Measurements from ENCODE around the gene RBM10. TPM values are rescaled to one million over a fixed set of nuclear protein-coding genes. Genes with fewer than 3 reads are reported as not detected.
A peak's percentile ranks its signal among the peaks of the same experiment; 100 is the strongest.

RBM10 gene
- total RNA-seq, 2 donors from 2014 or later: 71.6 to 82.4 TPM

- ATAC-seq (replicated peaks in 1 of 2): no peak
- H3K4me1 Mint-ChIP-seq (ENCODE audit: low read depth): peaks cover 12% of the 10 kb centered on the region
- H3K9me3 Mint-ChIP-seq: no peaks in the 10 kb centered on the region
- H3K36me3 Mint-ChIP-seq (ENCODE audit: insufficient read depth in 2 of 2): peaks cover 6 to 7% of the 10 kb centered on the region in 2 donors
- H3K27ac Mint-ChIP-seq: no peak overlapping the region
- DNase-seq: no peak
- H3K4me3 Mint-ChIP-seq: no peak overlapping the region
- peaks cover 25% of the 10 kb centered on the region for H3K27me3 Mint-ChIP-seq (ENCODE audit: low read depth)
Measured at GRCh38 chrX:47138171-47138570, 6.8 kb upstream of the RBM10 start.

- peaks cover 24% of the 10 kb centered on the region for H3K4me1 Mint-ChIP-seq (ENCODE audit: low read depth)
- peak; percentile 38 to 42 for DNase-seq
- no peak for ATAC-seq (replicated peaks in 1 of 2)
- H3K27ac Mint-ChIP-seq: peak overlapping the region; percentile 97
- no peaks in the 10 kb centered on the region for H3K9me3 Mint-ChIP-seq
- H3K36me3 Mint-ChIP-seq (ENCODE audit: insufficient read depth in 2 of 2): peaks cover 15 to 22% of the 10 kb centered on the region in 2 donors
- H3K27me3 Mint-ChIP-seq (ENCODE audit: low read depth): peaks cover 23% of the 10 kb centered on the region
- H3K4me3 Mint-ChIP-seq: peak overlapping the region; percentile 96 to 100
Measured at GRCh38 chrX:47143894-47144625, 961 bp upstream of the RBM10 start.

GRCh38 chrX:47145395-47146120 is 537 bp downstream of the RBM10 start:
- H3K36me3 Mint-ChIP-seq (ENCODE audit: insufficient read depth in 2 of 2): peaks cover 14 to 26% of the 10 kb centered on the region in 2 donors
- peaks cover 31% of the 10 kb centered on the region for H3K4me1 Mint-ChIP-seq (ENCODE audit: low read depth)
- peak overlapping the region; percentile 96 to 100 for H3K4me3 Mint-ChIP-seq
- peaks cover 13% of the 10 kb centered on the region for H3K27me3 Mint-ChIP-seq (ENCODE audit: low read depth)
- DNase-seq (no peak), ATAC-seq (replicated peaks in 1 of 2) (peak; percentile 16 to 17)
- H3K27ac Mint-ChIP-seq: peak overlapping the region; percentile 97
- no peaks in the 10 kb centered on the region for H3K9me3 Mint-ChIP-seq

GRCh38 chrX:47146121-47146935 is 1.3 kb downstream of the RBM10 start:
- Mint-ChIP-seq H3K27me3 (ENCODE audit: low read depth) (peaks cover 8% of the 10 kb centered on the region), H3K9me3 (no peaks in the 10 kb centered on the region), H3K4me3 (peak overlapping the region; percentile 96 to 100), H3K4me1 (ENCODE audit: low read depth) (peaks cover 39% of the 10 kb centered on the region), H3K27ac (peak overlapping the region; percentile 97), H3K36me3 (ENCODE audit: insufficient read depth in 2 of 2) (peaks cover 12 to 28% of the 10 kb centered on the region in 2 donors)
- no peak for DNase-seq
- no peak for ATAC-seq (replicated peaks in 1 of 2)

GRCh38 chrX:47146936-47147859 is 2.2 kb downstream of the RBM10 start:
- H3K27me3 Mint-ChIP-seq (ENCODE audit: low read depth): peaks cover 3% of the 10 kb centered on the region
- H3K27ac Mint-ChIP-seq: peak overlapping the region; percentile 93
- peaks cover 39% of the 10 kb centered on the region for H3K4me1 Mint-ChIP-seq (ENCODE audit: low read depth)
- peaks cover 10 to 24% of the 10 kb centered on the region in 2 donors for H3K36me3 Mint-ChIP-seq (ENCODE audit: insufficient read depth in 2 of 2)
- ATAC-seq (replicated peaks in 1 of 2): no peak
- no peaks in the 10 kb centered on the region for H3K9me3 Mint-ChIP-seq
- H3K4me3 Mint-ChIP-seq: peak overlapping the region; percentile 96 to 100
- DNase-seq: no peak

GRCh38 chrX:47148946-47149345 is 3.9 kb downstream of the RBM10 start:
- Mint-ChIP-seq H3K27ac (peak overlapping the region; percentile 57), H3K4me3 (peak overlapping the region; percentile 22 to 34), H3K9me3 (no peaks in the 10 kb centered on the region), H3K36me3 (ENCODE audit: insufficient read depth in 2 of 2) (peaks cover 10 to 22% of the 10 kb centered on the region in 2 donors), H3K4me1 (ENCODE audit: low read depth) (peaks cover 27% of the 10 kb centered on the region), H3K27me3 (ENCODE audit: low read depth) (no peaks in the 10 kb centered on the region)
- peak; percentile 50 to 54 for DNase-seq
- ATAC-seq (replicated peaks in 1 of 2): peak; percentile 2 to 24

GRCh38 chrX:47151435-47151834 is 6.4 kb downstream of the RBM10 start:
- DNase-seq: no peak
- H3K4me1 Mint-ChIP-seq (ENCODE audit: low read depth): peaks cover 27% of the 10 kb centered on the region
- H3K27me3 Mint-ChIP-seq (ENCODE audit: low read depth): no peaks in the 10 kb centered on the region
- peak overlapping the region; percentile 38 for H3K27ac Mint-ChIP-seq
- no peak for ATAC-seq (replicated peaks in 1 of 2)
- H3K4me3 Mint-ChIP-seq: no peak overlapping the region
- H3K9me3 Mint-ChIP-seq: no peaks in the 10 kb centered on the region
- H3K36me3 Mint-ChIP-seq (ENCODE audit: insufficient read depth in 2 of 2): peaks cover 4 to 14% of the 10 kb centered on the region in 2 donors

- Mint-ChIP-seq H3K4me3 (no peak overlapping the region), H3K4me1 (ENCODE audit: low read depth) (no peaks in the 10 kb centered on the region), H3K36me3 (ENCODE audit: insufficient read depth in 2 of 2) (peaks cover 3 to 6% of the 10 kb centered on the region in 2 donors), H3K9me3 (no peaks in the 10 kb centered on the region), H3K27ac (no peak overlapping the region), H3K27me3 (ENCODE audit: low read depth) (no peaks in the 10 kb centered on the region)
- ATAC-seq (replicated peaks in 1 of 2): no peak
- no peak for DNase-seq
Measured at GRCh38 chrX:47156611-47157520, 11.8 kb downstream of the RBM10 start.

- no peak for DNase-seq
- Mint-ChIP-seq H3K27ac (no peak overlapping the region), H3K27me3 (ENCODE audit: low read depth) (no peaks in the 10 kb centered on the region), H3K4me3 (no peak overlapping the region), H3K9me3 (no peaks in the 10 kb centered on the region), H3K4me1 (ENCODE audit: low read depth) (no peaks in the 10 kb centered on the region), H3K36me3 (ENCODE audit: insufficient read depth in 2 of 2) (peaks cover 3 to 11% of the 10 kb centered on the region in 2 donors)
- no peak for ATAC-seq (replicated peaks in 1 of 2)
Measured at GRCh38 chrX:47158131-47158530, 13.1 kb downstream of the RBM10 start.

- H3K9me3 Mint-ChIP-seq: no peaks in the 10 kb centered on the region
- DNase-seq (no peak), ATAC-seq (replicated peaks in 1 of 2) (no peak)
- peaks cover 3 to 11% of the 10 kb centered on the region in 2 donors for H3K36me3 Mint-ChIP-seq (ENCODE audit: insufficient read depth in 2 of 2)
- no peak overlapping the region for H3K27ac Mint-ChIP-seq
- no peak overlapping the region for H3K4me3 Mint-ChIP-seq
- no peaks in the 10 kb centered on the region for H3K4me1 Mint-ChIP-seq (ENCODE audit: low read depth)
- no peaks in the 10 kb centered on the region for H3K27me3 Mint-ChIP-seq (ENCODE audit: low read depth)
Measured at GRCh38 chrX:47158781-47159180, 13.8 kb downstream of the RBM10 start.

- peaks cover 4 to 14% of the 10 kb centered on the region in 2 donors for H3K36me3 Mint-ChIP-seq (ENCODE audit: insufficient read depth in 2 of 2)
- H3K27me3 Mint-ChIP-seq (ENCODE audit: low read depth): no peaks in the 10 kb centered on the region
- no peaks in the 10 kb centered on the region for H3K4me1 Mint-ChIP-seq (ENCODE audit: low read depth)
- H3K4me3 Mint-ChIP-seq: no peak overlapping the region
- DNase-seq (no peak), ATAC-seq (replicated peaks in 1 of 2) (no peak)
- H3K27ac Mint-ChIP-seq: no peak overlapping the region
- H3K9me3 Mint-ChIP-seq: no peaks in the 10 kb centered on the region
Measured at GRCh38 chrX:47160781-47161180, 15.8 kb downstream of the RBM10 start.
